ENCODE data around the gene TBC1D14. TPM values are rescaled to one million over a fixed set of nuclear protein-coding genes. Genes with fewer than 3 reads are reported as not detected.

TBC1D14 gene
- total and polyA plus RNA-seq, 2 of the 8 experiments (the other 6 are each of a cell fraction or from before 2014, with no cell fraction given), result 45.6 to 48.2 TPM

DNA sequence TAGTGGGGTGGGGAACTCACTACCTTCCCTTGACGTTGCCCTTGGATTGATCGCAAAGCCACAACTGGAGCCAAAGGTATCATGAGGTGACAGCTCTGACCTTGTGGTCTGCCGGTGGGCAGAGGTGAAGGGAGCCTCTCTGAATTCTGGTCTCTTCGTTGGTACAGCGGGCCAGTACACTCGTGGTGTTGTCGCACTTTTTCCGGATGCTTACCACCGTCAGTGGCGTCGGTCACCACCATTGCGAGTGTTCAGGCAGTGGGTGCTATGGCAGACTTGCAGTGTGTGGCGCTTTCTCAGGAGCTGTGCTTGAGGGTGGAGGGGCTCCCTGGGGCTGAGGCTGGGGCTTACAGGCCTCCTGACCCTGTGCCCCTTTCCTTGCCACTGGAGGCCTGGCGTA is 163.4 kb downstream of the TBC1D14 start:
- Histone ChIP-seq H3K79me2 (ENCODE audit: control insufficient read depth in 1 of 2, insufficient read depth in 2 of 2, low read length in 2 of 2) (no peaks in the 10 kb centered on the region), H3K4me2 (ENCODE audit: insufficient read depth in 1 of 2, low read depth in 2 of 2, low read length in 2 of 2) (no peak overlapping the region), H3K18ac (ENCODE audit: extremely low read depth, low read length) (no peak overlapping the region), H2AFZ (ENCODE audit: low read length) (no peak overlapping the region), H2BK120ac (replicated peaks; ENCODE audit: low read depth, low read length) (no peak overlapping the region), H3K4me3 (ENCODE audit: extremely low read depth in 1 of 4, insufficient read depth in 2 of 4, low read depth in 3 of 4, low read length in 4 of 4) (no peak overlapping the region), H2BK20ac (ENCODE audit: low read length) (no peak overlapping the region), H3K9me3 (ENCODE audit: insufficient read depth in 2 of 2, low read depth in 1 of 2, low read length in 1 of 2) (no peaks in the 10 kb centered on the region), H4K5ac (ENCODE audit: insufficient read length, low read depth, low read length) (no peak overlapping the region), H3K4me1 (replicated peaks in 1 of 4; ENCODE audit: control insufficient read depth in 3 of 4, insufficient read depth in 4 of 4, low read length in 3 of 4) (peaks cover 0 to 3% (median 2%) of the 10 kb centered on the region in 4 experiments; a peak in 1 of 7 replicates), H3K4ac (replicated peaks; ENCODE audit: insufficient read length, low read depth, low read length) (no peak overlapping the region), H3K79me1 (ENCODE audit: low read depth, low read length) (no peaks in the 10 kb centered on the region), H3K23me2 (ENCODE audit: low read depth, low read length) (peaks cover 6% of the 10 kb centered on the region), H3K9ac (replicated peaks in 1 of 4; ENCODE audit: extremely low read depth in 1 of 4, low read depth in 3 of 4, low read length in 3 of 4) (no peak overlapping the region), H3K27ac (ENCODE audit: low read depth, low read length) (no peak overlapping the region), H3K14ac (ENCODE audit: insufficient read length) (no peak overlapping the region), H4K91ac (replicated peaks; ENCODE audit: insufficient read length, low read length) (no peak overlapping the region), H4K20me1 (replicated peaks in 1 of 2; ENCODE audit: control insufficient read depth in 1 of 2, insufficient read depth in 2 of 2, low read length in 2 of 2) (no peaks in the 10 kb centered on the region), H4K8ac (ENCODE audit: extremely low read depth, insufficient read depth, low read length) (no peak overlapping the region), H2BK12ac (ENCODE audit: low read depth, low read length) (no peak overlapping the region), H3K56ac (replicated peaks; ENCODE audit: insufficient read length, low read depth, low read length) (no peak overlapping the region), H3K27me3 (replicated peaks in 1 of 4; ENCODE audit: control insufficient read depth in 3 of 4, extremely low read depth in 1 of 4, insufficient read depth in 3 of 4, low read length in 3 of 4) (peaks cover 0 to 17% (median 10%) of the 10 kb centered on the region in 4 experiments; a peak in 6 of 7 replicates), H2BK5ac (ENCODE audit: low read depth, low read length) (no peak overlapping the region), H3K36me3 (ENCODE audit: control insufficient read depth in 2 of 4, insufficient read depth in 4 of 4, low read length in 3 of 4) (no peaks in the 10 kb centered on the region), H3K23ac (ENCODE audit: insufficient read length) (no peak overlapping the region), H2BK15ac (ENCODE audit: low read length) (no peak overlapping the region), H2AK5ac (ENCODE audit: low read depth, low read length) (peak overlapping the region; percentile 86; the same call in 1 of the 2 replicates)
- 91% methylated on average over 13 of the region's 14 CpGs; no CpG with 5 or more reads in 1 of the 2 experiments for WGBS, 2 experiments (ENCODE audit: extremely low coverage in 1 of 2, insufficient coverage in 1 of 2, insufficient read length in 1 of 2, insufficient replicate concordance in 2 of 2, low coverage in 1 of 2, low lambda C conversion rate in 2 of 2, missing lambda C conversion rate in 1 of 2)
- ChIA-PET POLR2A (ENCODE audit: partially characterized antibody) (interaction anchor here (1.3 to 1.6 kb wide), 2 partner anchors 19 to 29 kb away, joined by 3 to 5 read pairs; partner anchors contain the start of gene TADA2B), CTCF (ENCODE audit: partially characterized antibody) (interaction anchor here (0.6 to 9.4 kb wide), 7 partner anchors 10 to 417 kb away, joined by 3 to 108 read pairs (median 4); partner anchors contain the start of gene TADA2B)
- DNase-seq (ENCODE audit: low read depth in 1 of 2, low spot score in 2 of 2) (no peak), FAIRE-seq (no peak)
- TF ChIP-seq KDM5A (IDR thresholded peaks at IDR 0.05; ENCODE audit: low read length) (no peak), CBX8 (IDR thresholded peaks at IDR 0.05; ENCODE audit: borderline replicate concordance, low read depth, low read length) (no peak), BRCA1 (IDR thresholded peaks at IDR 0.05; ENCODE audit: low read depth, low read length) (no peak), SP2 (IDR thresholded peaks at IDR 0.05; ENCODE audit: low read length) (no peak), BACH1 (IDR thresholded peaks at IDR 0.05; ENCODE audit: low read length) (no peak), POU5F1 (IDR thresholded peaks at IDR 0.05; ENCODE audit: low read depth, low read length) (no peak)
